HEK293 (cell line): ENCODE results near the gene IGIP.

Experiments
- CTCF ChIP-seq: fragments of 450-650 bp; formaldehyde crosslinking; IDR thresholded peaks from 2 replicates; pipeline ENCODE4 v1.5.1; 2016; ENCODE audit warnings: missing biosample characterization, missing genetic modification characterization
- MYNN ChIP-seq: fragments of 450-650 bp; formaldehyde crosslinking; IDR thresholded peaks from 2 replicates; pipeline ENCODE4 v1.5.1; 2016; ENCODE audit warnings: missing biosample characterization, missing genetic modification characterization, borderline replicate concordance
- ZNF704 ChIP-seq: fragments of 450-650 bp; formaldehyde crosslinking; IDR thresholded peaks from 2 replicates; pipeline ENCODE4 v1.5.1; 2016; ENCODE audit warnings: missing biosample characterization, missing genetic modification characterization
- ZNF76 ChIP-seq: fragments of 450-650 bp; formaldehyde crosslinking; IDR thresholded peaks from 2 replicates; pipeline ENCODE4; 2016; ENCODE audit warnings: low read depth, missing biosample characterization, missing genetic modification characterization, borderline replicate concordance
- TF ChIP-seq, protein P1 (sequence below): fragments of 450-650 bp; formaldehyde crosslinking; IDR thresholded peaks from 2 replicates; pipeline ENCODE4 v1.5.1; 2016; ENCODE audit warnings: missing biosample characterization, missing genetic modification characterization

DNA sequence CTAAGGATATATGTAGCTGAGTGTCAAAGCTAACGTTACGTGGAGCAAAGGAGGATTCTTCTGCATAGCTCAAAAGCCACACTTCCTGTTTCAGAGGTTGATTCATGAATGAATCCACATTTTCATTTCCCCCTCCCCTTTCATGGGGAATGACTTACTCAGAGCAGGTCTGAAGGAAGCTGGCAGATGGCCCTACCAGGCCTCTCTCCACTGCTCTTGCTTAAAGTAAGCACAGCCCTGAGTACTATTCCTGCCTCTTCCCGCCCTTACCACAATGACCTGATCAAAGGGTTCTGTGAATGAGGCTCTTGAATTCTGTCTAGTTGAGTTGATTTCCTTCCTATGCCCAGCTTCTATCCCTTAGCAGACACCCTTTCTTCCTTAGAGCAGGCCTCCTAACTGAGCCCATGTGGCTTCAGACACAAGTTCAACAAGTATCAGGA, 6.3 kb downstream of the IGIP start:
- no peak for TF ChIP-seq ZNF76
- TF ChIP-seq, protein P1, sequence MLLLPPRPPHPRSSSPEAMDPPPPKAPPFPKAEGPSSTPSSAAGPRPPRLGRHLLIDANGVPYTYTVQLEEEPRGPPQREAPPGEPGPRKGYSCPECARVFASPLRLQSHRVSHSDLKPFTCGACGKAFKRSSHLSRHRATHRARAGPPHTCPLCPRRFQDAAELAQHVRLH (tag by site-specific recombination), result no peak
- TF ChIP-seq CTCF (tag by site-specific recombination), result no peak
- TF ChIP-seq ZNF704 (tag by site-specific recombination), result no peak
- TF ChIP-seq MYNN (tag by site-specific recombination), result no peak
